Effector memory CD4-positive, alpha-beta T cell (primary cell): ENCODE results near the gene NEIL1.
"Not testable (repeated sequence)": the region's sequence is repeated elsewhere in the genome, so short reads cannot be mapped to it uniquely, and the experiment has no call there.

ENCODE experiments used
- DNase-seq, 3 donors: peaks; one replicate each; pipeline ENCODE4 v3.0.0-alpha.2; 2020
- H3K27ac ChIP-seq: 2 replicates; pipeline ENCODE4 v1.7.0; 2013; ENCODE audit warnings: mild to moderate bottlenecking, low read length, moderate library complexity; ENCODE audit not compliant: insufficient read depth, poor library complexity, severe bottlenecking
- H3K27me3 ChIP-seq: replicated peaks from 2 replicates; pipeline ENCODE4 v1.7.0; 2013; ENCODE audit warnings: mild to moderate bottlenecking, low read length; ENCODE audit not compliant: insufficient read depth, control insufficient read depth, poor library complexity, severe bottlenecking
- H3K36me3 ChIP-seq: 2 replicates; pipeline ENCODE4 v1.7.0; 2013; ENCODE audit warnings: mild to moderate bottlenecking, low read length, moderate library complexity; ENCODE audit not compliant: control insufficient read depth, insufficient read depth
- H3K4me1 ChIP-seq: 2 replicates; pipeline ENCODE4 v1.7.0; 2013; ENCODE audit warnings: low read length, mild to moderate bottlenecking; ENCODE audit not compliant: control insufficient read depth, insufficient read depth, poor library complexity, severe bottlenecking
- H3K4me3 ChIP-seq: 2 replicates; pipeline ENCODE4 v1.7.0; 2013; ENCODE audit warnings: low read length, low read depth, mild to moderate bottlenecking; ENCODE audit not compliant: insufficient read depth, poor library complexity, severe bottlenecking
- H3K9me3 ChIP-seq: 2 replicates; pipeline ENCODE4 v1.7.0; 2013; ENCODE audit warnings: mild to moderate bottlenecking, low read length, moderate library complexity; ENCODE audit not compliant: control insufficient read depth

NEIL1 gene

DNA sequence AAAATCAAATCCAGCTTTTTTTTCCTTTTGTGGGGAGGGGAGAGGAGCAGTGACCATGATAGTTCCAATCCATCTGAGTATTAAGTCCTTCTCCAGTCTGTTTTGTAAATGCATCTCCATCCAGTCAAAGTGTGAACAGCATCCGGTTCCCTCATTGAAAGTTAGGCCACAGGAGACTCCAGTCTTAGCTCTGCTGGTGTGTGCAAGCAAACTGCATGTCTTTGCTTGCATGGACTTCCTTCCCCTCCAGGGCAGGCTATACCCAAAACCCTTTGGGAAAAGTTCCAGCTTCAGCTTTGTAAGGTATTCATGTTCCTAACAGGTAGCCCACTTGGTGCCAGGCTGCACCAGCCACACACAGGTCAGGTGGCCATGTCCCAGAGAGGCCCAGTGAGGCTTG lies 24.6 kb downstream of the NEIL1 start:
- no peak overlapping the region for H3K4me3 ChIP-seq
- peaks cover 6% of the 10 kb centered on the region for H3K4me1 ChIP-seq
- peaks cover 51% of the 10 kb centered on the region for H3K36me3 ChIP-seq
- no peaks in the 10 kb centered on the region for H3K9me3 ChIP-seq
- DNase-seq: no peak
- no peaks in the 10 kb centered on the region for H3K27me3 ChIP-seq
- H3K27ac ChIP-seq: no peak overlapping the region

DNA sequence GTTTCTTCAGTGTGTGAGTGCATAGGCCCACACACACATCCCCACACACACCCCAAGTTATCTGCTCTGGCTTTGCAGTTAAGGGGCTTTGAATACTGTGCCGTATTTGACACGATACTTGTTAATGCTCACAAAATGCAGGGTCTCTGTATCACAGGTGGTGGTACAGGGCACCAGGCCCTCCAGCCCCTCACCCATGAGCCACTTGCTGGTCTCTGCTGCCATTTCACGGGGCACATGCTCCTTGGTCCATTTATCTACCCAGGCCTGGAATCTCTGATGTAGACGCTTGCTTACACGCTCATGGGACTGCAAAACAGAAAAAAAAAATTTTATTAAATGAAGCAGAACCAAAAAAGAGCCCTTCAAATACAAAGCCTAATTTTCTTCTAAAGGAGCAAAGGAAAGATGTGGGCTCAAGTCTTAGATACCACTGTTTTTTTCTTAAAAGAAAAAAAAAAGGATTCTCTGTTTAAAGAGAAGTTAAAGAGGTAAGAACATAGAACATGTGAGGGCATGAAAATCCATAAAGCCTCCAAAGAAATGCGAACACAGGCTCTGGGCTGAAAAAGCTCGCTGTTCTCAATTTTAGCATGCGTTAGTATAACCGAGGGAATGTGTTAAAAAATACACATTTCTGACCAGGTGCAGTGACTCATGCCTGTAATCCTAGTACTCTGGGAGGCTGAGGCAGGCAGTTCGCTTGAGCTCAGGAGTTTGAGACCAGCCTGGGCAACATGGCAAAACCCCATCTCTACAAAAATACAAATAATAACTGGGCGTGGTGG lies 25.3 kb downstream of the NEIL1 start:
- H3K4me1 ChIP-seq: peaks cover 6% of the 10 kb centered on the region
- H3K9me3 ChIP-seq: no peaks in the 10 kb centered on the region
- H3K36me3 ChIP-seq: peaks cover 52% of the 10 kb centered on the region
- H3K4me3 ChIP-seq: no peak overlapping the region
- H3K27ac ChIP-seq: no peak overlapping the region
- no peak for DNase-seq
- H3K27me3 ChIP-seq: no peaks in the 10 kb centered on the region

DNA sequence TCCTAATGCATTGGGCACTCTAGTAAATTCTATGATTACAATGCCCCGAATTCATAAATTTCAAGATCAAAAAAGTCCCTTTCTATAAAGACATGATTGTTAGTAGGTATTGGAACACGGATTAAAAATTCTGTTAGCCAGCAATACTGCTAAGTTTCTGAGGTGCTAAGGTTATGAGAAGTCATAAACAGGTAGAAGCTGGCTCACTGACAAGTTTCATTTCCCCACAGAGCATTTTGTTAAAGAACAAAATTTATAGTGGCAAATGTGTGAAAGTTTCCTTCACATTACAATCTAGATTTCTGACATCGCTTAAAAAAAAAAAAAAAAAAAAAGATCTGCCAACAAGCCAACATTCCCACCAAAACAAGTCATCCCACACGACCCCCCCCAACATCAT lies 33.9 kb downstream of the NEIL1 start:
- Histone ChIP-seq H3K27me3 (no peaks in the 10 kb centered on the region), H3K27ac (no peak overlapping the region), H3K4me3 (no peak overlapping the region), H3K9me3 (no peaks in the 10 kb centered on the region), H3K36me3 (peaks cover 54% of the 10 kb centered on the region), H3K4me1 (no peaks in the 10 kb centered on the region)
- no peak for DNase-seq

DNA sequence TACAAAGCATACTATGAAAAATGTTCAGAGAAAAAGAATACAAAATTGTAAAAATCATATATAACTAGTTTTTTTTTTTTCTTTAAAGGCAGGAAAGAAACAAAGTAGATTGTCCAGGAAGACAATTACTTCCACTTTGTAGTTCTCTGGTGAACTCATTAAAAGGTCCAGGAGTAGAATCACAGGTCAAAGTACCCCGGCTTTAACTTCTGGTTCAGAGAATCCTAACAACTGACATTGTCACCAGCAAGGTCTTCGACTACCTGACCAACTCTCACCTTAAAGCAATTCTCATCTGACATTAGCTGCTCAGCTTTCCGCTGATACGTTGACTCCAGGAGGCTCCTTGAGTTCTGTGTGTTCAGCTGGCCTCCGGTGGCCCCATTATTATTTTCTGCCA lies 37.1 kb downstream of the NEIL1 start:
- H3K9me3 ChIP-seq, DNase-seq, H3K27ac ChIP-seq, H3K27me3 ChIP-seq, H3K4me3 ChIP-seq, H3K4me1 ChIP-seq: not testable (repeated sequence)
- H3K36me3 ChIP-seq: peaks cover 69% of the 10 kb centered on the region

DNA sequence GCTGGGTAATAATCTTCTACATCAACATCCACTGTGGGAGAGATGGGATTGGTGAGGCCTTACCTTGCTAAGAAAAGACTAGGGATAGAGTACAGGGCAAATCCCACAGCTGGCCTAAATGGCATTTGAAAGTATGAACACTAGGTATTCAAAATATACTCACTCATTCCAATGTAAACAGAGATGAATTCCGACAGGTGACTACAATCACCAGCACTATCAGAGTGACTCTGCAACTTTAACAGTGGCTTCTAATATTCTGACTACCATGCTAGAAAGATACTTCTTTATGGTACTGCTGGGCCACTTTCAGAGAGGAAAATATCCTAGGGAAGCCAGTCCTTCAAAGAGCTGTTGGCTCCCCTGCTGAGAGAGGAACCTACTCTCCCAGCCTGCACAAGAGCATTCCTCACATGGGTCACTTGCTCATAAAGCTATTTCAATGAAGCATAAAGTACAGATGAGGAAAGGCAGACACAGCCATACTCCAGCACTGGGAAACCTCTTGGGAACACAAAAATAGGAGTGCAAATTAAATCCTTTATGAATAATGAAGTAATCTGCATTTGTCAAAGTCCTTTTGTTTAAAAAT lies 43.0 kb downstream of the NEIL1 start:
- DNase-seq: no peak
- no peaks in the 10 kb centered on the region for H3K4me1 ChIP-seq
- no peaks in the 10 kb centered on the region for H3K27me3 ChIP-seq
- H3K9me3 ChIP-seq: no peaks in the 10 kb centered on the region
- H3K36me3 ChIP-seq: peaks cover 83% of the 10 kb centered on the region
- no peak overlapping the region for H3K4me3 ChIP-seq
- H3K27ac ChIP-seq: no peak overlapping the region

DNA sequence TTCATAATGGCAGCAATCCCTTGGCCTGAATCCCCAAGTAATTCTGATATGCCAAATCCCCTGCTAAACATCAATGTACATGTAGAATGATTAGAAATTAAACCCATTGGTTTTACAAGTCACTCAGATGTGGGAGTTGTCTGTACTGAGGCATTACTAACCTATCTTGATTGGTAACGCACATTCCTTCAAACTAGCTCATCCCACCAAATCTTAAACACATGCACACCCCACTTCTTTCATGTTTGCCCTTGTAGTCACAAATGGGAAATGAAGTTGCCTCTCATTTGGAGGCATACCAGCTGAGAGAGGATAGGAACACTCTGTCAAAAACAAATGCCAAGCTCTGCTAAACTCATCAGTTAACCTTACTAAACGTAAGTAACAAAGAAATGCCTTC lies 50.7 kb downstream of the NEIL1 start:
- no peak overlapping the region for H3K4me3 ChIP-seq
- no peaks in the 10 kb centered on the region for H3K9me3 ChIP-seq
- no peaks in the 10 kb centered on the region for H3K4me1 ChIP-seq
- H3K27me3 ChIP-seq: no peaks in the 10 kb centered on the region
- no peak for DNase-seq
- H3K27ac ChIP-seq: no peak overlapping the region
- H3K36me3 ChIP-seq: peaks cover 85% of the 10 kb centered on the region

DNA sequence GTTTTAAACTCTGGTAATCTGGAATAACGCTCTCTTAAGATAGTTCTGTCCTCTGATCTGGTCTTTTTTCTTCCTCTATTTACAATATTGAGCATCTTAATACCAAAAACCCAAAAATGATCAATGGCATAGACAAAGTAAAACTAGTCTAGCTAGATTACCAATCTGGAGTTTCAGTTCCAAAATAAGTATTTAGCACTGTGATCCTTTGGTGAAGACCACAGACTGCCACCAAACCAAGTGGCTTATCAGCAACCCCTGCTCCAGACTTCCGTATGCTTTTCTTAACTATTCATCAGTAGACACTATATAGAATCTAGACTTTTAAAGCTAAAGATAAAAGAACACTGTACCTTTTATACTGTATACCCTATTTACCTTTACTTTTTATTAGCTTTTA lies 57.1 kb downstream of the NEIL1 start:
- Histone ChIP-seq H3K4me3 (no peak overlapping the region), H3K9me3 (no peaks in the 10 kb centered on the region), H3K36me3 (peaks cover 63% of the 10 kb centered on the region), H3K4me1 (no peaks in the 10 kb centered on the region), H3K27me3 (no peaks in the 10 kb centered on the region), H3K27ac (no peak overlapping the region)
- DNase-seq: no peak
